ENCODE data around the gene DYNC2LI1.

GRCh38 chr2:43812006-43812405 lies 38.2 kb downstream of the DYNC2LI1 start:
- TF ChIP-seq CTCF (conservative IDR thresholded peaks at IDR 0.05; ENCODE audit: low read length) (no peak), EZH2phosphoT487 (IDR thresholded peaks at IDR 0.05; ENCODE audit: borderline replicate concordance, low read depth, low read length) (no peak)

Data from OCI-LY7 (cell line).